Activated T-cell treated with anti-CD3 and anti-CD28 coated beads, Interleukin-2, amount 50 U/mL, for 4 hours (primary cell): ENCODE data around the gene COA3. TPM values are rescaled to one million over a fixed set of nuclear protein-coding genes. Genes with fewer than 3 reads are reported as not detected.

Experiments
- ATAC-seq, 2 donors: fragments of 200-7000 bp; cut with Tn5 transposase; one replicate each; pipeline ENCODE4 v1.10.0; 2021
- DNase-seq: peaks from one replicate; pipeline ENCODE4 v3.0.0-alpha.2; 2020
- H3K27me3 Mint-ChIP-seq: one replicate; pipeline ENCODE4 v1.8.0; 2021; ENCODE audit warnings: low read depth, mixed read lengths
- H3K36me3 Mint-ChIP-seq: one replicate; pipeline ENCODE4 v1.8.0; 2022; ENCODE audit warnings: mixed read lengths; ENCODE audit not compliant: insufficient read depth
- H3K4me1 Mint-ChIP-seq: one replicate; pipeline ENCODE4 v1.8.0; 2021; ENCODE audit warnings: low read depth, mixed read lengths
- H3K4me3 Mint-ChIP-seq: one replicate; pipeline ENCODE4 v1.8.0; 2021; ENCODE audit warnings: mild to moderate bottlenecking, moderate library complexity, mixed read lengths
- H3K9me3 Mint-ChIP-seq: one replicate; pipeline ENCODE4 v1.8.0; 2021; ENCODE audit warnings: mixed read lengths
- total RNA-seq, 3 donors: library from RNA; stranded (reverse); gene quantifications; one replicate each; pipeline ENCODE4 v1.2.1, GENCODE V29; 2021

The COA3 gene
- total RNA-seq, 3 donors from 2014 or later, result 52.2 to 56.2 (median 55.1) TPM

DNA sequence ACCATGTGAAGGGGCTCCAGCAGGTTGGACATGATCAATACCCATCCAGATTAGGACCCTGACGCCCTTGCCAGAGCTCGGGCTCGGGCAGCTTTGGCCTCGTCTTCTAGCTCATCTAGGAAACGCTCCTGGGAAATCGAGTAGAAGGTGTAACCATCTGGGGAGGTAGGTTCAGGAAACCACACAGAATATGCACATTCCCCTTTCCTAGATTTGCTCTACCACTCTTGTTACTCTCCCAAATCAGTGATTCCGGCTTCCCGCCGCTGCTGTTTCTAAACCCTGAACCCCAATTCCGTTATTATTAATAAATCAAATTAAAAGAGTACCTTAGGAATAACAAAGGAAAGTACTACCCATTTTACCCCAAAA lies 507 bp downstream of the COA3 start:
- Mint-ChIP-seq H3K27me3 (no peaks in the 10 kb centered on the region), H3K4me3 (peak overlapping the region; percentile 95), H3K36me3 (peaks cover 3% of the 10 kb centered on the region), H3K9me3 (no peaks in the 10 kb centered on the region), H3K4me1 (peaks cover 19% of the 10 kb centered on the region)
- DNase-seq, result no peak
- no peak for ATAC-seq

- Mint-ChIP-seq H3K27me3 (no peaks in the 10 kb centered on the region), H3K4me1 (peaks cover 19% of the 10 kb centered on the region), H3K4me3 (peak overlapping the region; percentile 95), H3K9me3 (no peaks in the 10 kb centered on the region), H3K36me3 (peaks cover 3% of the 10 kb centered on the region)
- no peak for ATAC-seq
- DNase-seq, result no peak
These were observed 1.2 kb downstream of the COA3 start for GRCh38 chr17:42797067-42798007.

- peaks cover 3% of the 10 kb centered on the region for H3K36me3 Mint-ChIP-seq
- H3K27me3 Mint-ChIP-seq, result no peaks in the 10 kb centered on the region
- H3K4me3 Mint-ChIP-seq, result no peak overlapping the region
- H3K4me1 Mint-ChIP-seq, result peaks cover 19% of the 10 kb centered on the region
- DNase-seq (no peak), ATAC-seq (no peak)
- no peaks in the 10 kb centered on the region for H3K9me3 Mint-ChIP-seq
These were observed 2.3 kb downstream of the COA3 start for GRCh38 chr17:42796066-42796758.

DNA sequence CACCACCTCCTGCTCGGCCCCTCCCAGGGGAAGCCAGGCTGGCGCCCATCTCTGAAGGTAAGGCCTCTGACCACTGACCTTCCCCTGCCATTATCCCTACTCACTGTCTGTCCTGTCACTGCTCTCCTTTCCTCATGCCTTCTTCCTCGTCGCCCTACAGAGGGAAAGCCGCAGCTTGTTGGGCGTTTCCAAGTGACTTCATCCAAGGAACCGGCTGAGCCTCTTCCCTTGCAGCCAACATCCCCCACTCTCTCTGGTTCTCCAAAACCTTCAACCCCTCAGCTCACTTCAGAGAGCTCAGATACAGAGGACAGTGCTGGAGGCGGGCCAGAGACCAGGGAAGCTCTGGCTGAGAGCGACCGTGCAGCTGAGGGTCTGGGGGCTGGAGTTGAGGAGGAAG lies 3.0 kb downstream of the COA3 start:
- no peak for DNase-seq
- Mint-ChIP-seq H3K27me3 (no peaks in the 10 kb centered on the region), H3K36me3 (peaks cover 3% of the 10 kb centered on the region), H3K4me3 (no peak overlapping the region), H3K9me3 (no peaks in the 10 kb centered on the region), H3K4me1 (peaks cover 19% of the 10 kb centered on the region)
- no peak for ATAC-seq

GRCh38 chr17:42795061-42795460 lies 3.4 kb downstream of the COA3 start:
- Mint-ChIP-seq H3K36me3 (peaks cover 3% of the 10 kb centered on the region), H3K9me3 (no peaks in the 10 kb centered on the region), H3K27me3 (peaks cover 3% of the 10 kb centered on the region), H3K4me3 (no peak overlapping the region), H3K4me1 (peaks cover 19% of the 10 kb centered on the region)
- ATAC-seq (no peak), DNase-seq (no peak)

DNA sequence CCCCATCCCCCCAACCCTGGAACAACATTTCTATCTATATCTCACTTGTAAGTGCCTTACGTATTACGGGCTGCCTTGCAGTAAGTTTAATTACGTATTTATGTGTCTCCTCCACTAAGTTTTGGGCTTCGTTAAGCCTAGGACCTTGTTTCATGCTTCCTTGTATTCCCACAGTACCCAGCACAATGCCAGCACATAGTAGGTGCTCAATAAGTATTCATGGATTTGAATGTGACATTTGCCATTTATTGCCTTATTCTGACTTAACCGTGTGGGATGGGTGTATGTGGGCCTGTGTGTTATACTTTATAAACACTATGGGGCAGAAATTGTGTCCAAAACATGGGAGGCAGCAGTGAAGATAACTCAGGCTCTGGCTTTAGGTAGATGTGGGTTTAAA lies 6.0 kb downstream of the COA3 start:
- Mint-ChIP-seq H3K9me3 (no peaks in the 10 kb centered on the region), H3K27me3 (peaks cover 17% of the 10 kb centered on the region), H3K4me1 (peaks cover 10% of the 10 kb centered on the region), H3K4me3 (no peak overlapping the region), H3K36me3 (peaks cover 3% of the 10 kb centered on the region)
- no peak for DNase-seq
- ATAC-seq, result no peak

GRCh38 chr17:42791948-42792347 lies 6.6 kb downstream of the COA3 start:
- Mint-ChIP-seq H3K27me3 (peaks cover 21% of the 10 kb centered on the region), H3K36me3 (peaks cover 3% of the 10 kb centered on the region), H3K9me3 (no peaks in the 10 kb centered on the region), H3K4me1 (peaks cover 5% of the 10 kb centered on the region), H3K4me3 (no peak overlapping the region)
- ATAC-seq, result no peak
- DNase-seq, result no peak

DNA sequence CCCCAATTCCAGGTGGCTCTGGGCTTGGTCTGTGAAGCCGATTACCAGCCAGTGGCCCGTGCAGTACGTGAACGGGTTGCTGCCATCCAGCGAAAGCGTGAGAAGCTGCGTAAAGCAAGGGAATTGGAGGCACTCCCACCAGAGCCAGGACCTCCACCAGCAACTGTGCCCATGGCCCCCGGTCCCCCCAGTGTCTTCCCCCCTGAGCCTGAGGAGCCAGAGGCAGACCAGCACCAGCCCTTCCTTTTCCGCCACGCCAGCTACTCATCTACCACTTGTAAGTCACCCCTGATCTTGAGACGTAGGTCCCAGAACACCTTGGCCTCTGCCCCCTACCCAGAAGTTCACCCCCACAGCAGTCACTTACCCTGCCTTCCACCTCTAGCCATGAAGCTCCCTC lies 11.2 kb downstream of the COA3 start:
- Mint-ChIP-seq H3K4me3 (no peak overlapping the region), H3K9me3 (no peaks in the 10 kb centered on the region), H3K4me1 (peaks cover 20% of the 10 kb centered on the region), H3K27me3 (peaks cover 65% of the 10 kb centered on the region), H3K36me3 (no peaks in the 10 kb centered on the region)
- ATAC-seq, result no peak
- no peak for DNase-seq

GRCh38 chr17:42784811-42785592 lies 13.5 kb downstream of the COA3 start:
- Mint-ChIP-seq H3K36me3 (no peaks in the 10 kb centered on the region), H3K4me3 (no peak overlapping the region), H3K9me3 (no peaks in the 10 kb centered on the region), H3K4me1 (peaks cover 24% of the 10 kb centered on the region), H3K27me3 (peaks cover 67% of the 10 kb centered on the region)
- DNase-seq (peak; percentile 18), ATAC-seq (peak; percentile 18 to 41)

- DNase-seq, result no peak
- Mint-ChIP-seq H3K9me3 (no peaks in the 10 kb centered on the region), H3K4me3 (no peak overlapping the region), H3K27me3 (peaks cover 69% of the 10 kb centered on the region), H3K4me1 (peaks cover 24% of the 10 kb centered on the region), H3K36me3 (peaks cover 4% of the 10 kb centered on the region)
- no peak for ATAC-seq
These were observed 14.1 kb downstream of the COA3 start for GRCh38 chr17:42784409-42784808.

GRCh38 chr17:42783791-42784138 lies 14.7 kb downstream of the COA3 start:
- Mint-ChIP-seq H3K36me3 (peaks cover 11% of the 10 kb centered on the region), H3K9me3 (no peaks in the 10 kb centered on the region)

GRCh38 chr17:42783062-42783790 lies 15.3 kb downstream of the COA3 start:
- DNase-seq (no peak), ATAC-seq (no peak)
- no peaks in the 10 kb centered on the region for H3K9me3 Mint-ChIP-seq
- peaks cover 66% of the 10 kb centered on the region for H3K27me3 Mint-ChIP-seq
- H3K4me1 Mint-ChIP-seq, result peaks cover 24% of the 10 kb centered on the region
- peaks cover 14% of the 10 kb centered on the region for H3K36me3 Mint-ChIP-seq
- no peak overlapping the region for H3K4me3 Mint-ChIP-seq

More at GRCh38 chr17:42783791-42784138, 14.7 kb downstream of the COA3 start:
- peaks cover 24% of the 10 kb centered on the region for H3K4me1 Mint-ChIP-seq
- ATAC-seq (no peak), DNase-seq (no peak)
- H3K4me3 Mint-ChIP-seq, result no peak overlapping the region
- H3K27me3 Mint-ChIP-seq, result peaks cover 70% of the 10 kb centered on the region

GRCh38 chr17:42782166-42783061 lies 16.1 kb downstream of the COA3 start:
- Mint-ChIP-seq H3K4me1 (peaks cover 24% of the 10 kb centered on the region), H3K4me3 (no peak overlapping the region), H3K36me3 (peaks cover 20% of the 10 kb centered on the region), H3K27me3 (peaks cover 58% of the 10 kb centered on the region), H3K9me3 (no peaks in the 10 kb centered on the region)
- DNase-seq (no peak), ATAC-seq (no peak)
